COLO829 (cell line): ENCODE measurements around the gene CLEC11A.
A peak's percentile ranks its signal among the peaks of the same experiment; 100 is the strongest.

Source experiments
- DNase-seq: peaks from one replicate; pipeline ENCODE4 v3.0.0; 2012; ENCODE audit warnings: low spot score

The CLEC11A gene

DNA sequence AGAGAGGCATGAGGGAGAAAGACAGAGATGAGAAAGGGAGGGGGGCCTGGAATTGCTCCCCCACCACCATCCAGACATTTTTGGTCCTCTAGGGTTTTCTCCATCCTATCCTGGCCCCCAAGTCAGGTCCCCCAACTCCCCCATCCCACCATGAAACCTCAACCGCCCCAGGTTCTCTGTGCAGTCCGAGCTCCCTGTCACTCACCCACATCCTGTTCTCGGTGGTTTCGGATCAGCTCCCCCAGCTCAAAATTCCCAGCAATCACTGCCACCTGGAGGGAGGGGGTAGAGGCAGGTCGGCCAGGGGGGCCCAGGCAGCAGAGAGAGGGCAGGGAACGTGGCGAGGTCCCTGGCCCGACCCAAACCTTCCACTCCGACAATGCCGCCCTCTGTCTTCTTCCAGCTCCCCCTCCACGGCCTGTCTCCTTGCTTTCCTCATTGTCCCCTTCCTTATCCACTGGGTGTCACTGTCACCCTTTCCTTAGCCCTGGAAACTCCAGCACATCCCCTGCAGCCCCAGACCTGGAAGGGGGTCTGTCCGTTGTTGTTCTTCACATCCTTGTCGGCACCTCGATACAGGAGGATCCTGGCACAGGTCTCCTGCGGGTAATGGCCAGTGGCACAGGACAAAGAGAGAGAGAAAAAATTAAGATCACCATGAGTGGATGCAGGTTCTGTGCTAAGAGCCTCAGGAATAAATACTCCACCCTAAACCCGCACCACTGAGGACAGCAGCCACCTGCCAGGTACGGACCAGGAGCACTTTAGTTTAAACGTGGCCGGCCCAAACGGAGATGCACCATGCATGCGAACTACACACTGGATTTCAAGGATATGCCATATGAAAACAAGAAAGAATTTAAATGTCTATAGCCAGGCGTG is 19.0 kb upstream of the CLEC11A start:
- no peak for DNase-seq

DNA sequence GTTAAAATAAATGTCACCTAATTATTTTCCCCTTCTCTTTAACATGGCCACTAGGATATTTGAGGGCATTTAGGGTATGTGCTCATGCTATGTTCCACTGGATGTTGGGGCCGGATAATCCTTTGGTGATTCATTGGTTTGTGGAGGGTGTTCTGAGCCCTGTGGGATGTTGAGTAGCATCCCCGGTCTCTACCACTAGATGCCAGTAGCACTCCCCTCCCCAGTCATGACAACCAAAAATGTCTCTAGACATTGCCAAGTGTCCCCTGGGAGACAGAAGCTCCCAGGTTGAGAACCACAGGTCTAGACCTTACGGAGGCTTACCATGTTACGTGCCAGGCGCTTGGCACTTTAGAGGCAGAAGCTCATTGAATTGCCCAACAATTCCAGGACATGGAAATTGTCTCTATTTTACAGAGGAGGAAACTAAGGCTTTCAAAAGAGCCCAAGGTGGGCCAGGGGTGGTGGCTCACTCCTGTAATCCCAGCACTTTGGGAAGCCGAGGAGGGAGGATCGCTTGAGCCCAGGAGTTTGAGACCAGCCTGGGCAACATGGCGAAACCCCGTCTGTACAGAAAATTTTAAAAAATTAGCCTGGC is 17.6 kb upstream of the CLEC11A start:
- peak; percentile 79 for DNase-seq

DNA sequence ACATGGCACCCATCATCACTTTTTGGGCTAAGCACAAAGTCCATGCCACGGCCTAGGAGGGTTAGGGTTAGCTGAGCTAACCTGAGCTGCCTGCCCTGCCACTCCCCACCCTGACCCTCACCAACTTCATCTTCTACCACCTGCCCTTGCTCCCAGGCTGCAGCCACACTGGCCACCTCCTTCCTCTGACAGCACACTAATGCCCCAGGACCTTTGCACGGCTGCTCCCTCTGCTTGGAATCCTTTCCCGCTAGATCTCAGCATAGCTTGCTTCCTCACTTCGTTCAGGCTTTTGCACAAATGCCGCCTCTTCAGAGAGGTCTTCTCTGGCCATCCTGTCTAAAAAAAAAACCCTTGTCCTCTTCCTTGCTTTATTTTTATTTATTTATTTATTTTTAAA is 16.8 kb upstream of the CLEC11A start:
- no peak for DNase-seq

DNA sequence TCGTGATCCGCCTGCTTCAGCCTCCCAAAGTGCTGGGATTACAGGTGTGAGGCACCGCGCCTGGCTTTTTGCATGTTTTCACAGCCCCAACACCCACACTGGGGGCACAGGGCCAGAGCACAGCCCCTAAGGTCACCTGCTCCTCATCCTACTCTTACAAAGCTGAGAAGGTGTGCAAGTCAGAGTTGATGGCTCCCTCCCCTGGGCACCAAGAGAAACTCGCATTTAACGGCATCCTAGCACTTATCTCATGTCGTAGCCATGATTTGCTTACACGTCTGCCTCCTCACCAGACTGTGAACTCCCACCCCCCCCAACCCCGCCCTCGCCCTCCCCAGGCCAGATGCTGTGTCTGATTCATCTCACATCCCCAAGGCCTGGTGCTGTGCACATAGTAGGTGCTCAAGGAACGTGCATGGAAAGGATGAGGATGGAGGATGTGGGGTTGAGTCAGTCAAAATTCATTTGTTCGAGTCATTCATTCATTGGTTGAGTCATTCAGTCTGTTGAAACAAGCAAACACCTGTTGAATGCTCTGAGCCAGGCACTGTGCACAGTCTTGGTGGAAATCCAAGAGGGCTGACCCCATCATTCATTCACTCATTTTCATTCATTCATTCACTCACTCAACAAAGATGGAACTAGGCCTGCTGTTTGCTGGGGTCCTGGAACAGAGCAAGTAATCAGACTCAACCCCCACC is 14.8 kb upstream of the CLEC11A start:
- no peak for DNase-seq

DNA sequence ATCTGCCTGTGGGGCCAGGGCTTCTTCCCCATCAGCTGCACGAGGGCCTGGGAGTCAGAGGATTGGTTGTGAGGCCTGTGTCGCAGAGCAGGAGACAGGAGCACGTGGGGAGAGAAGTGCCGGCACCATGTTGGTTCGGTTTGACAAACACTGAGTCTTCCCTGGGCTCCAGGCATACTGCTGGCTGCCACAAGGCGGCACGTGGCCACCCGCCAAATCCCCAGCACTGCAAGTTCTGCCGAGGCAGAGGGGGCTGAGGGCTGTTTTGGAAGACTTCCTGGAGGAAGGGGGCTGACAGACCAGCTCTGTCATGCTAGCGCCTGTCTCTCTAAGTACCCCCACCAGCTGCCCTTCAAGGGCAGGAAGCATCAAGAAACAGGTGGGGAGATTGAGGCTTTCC is 13.1 kb upstream of the CLEC11A start:
- DNase-seq: no peak

DNA sequence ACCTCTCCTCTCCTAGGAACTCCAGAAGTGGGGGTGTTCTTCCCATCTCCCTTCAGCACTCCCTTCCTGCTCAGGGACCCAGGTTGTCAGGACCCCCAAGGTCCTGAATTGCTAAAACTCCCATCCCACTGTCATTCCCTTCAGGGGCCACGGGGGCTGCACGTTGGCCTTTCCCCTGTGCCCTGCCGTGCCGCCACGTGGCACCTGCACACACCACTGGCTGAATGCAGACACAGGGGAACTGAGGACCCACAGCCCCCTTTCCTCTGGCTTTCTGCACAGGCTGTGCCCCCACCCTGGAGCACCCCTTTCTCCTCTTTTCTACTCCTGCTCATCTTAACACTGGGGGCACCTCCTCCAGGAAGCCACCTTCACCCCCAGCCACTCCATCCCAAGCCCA is 12.6 kb upstream of the CLEC11A start:
- no peak for DNase-seq

DNA sequence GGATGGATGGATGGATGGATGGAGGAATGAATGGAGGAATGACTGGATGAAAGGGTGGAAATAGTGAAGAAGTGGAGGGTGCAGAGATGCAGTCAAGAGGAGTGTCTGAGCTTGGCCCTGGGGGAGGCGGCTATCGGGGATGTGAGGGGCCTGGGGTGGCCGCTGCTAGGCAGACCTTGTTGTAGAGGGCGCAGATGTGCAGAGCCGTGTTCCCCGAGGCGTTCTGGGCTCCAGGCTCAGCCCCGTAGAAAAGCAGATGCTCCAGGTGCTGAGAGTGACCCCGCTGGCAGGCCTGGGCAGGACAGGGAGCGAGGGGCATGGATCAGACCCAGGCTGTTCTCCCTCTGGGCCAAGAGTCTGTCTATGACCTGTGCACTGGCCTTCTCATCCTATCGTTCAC is 12.0 kb upstream of the CLEC11A start:
- DNase-seq: no peak

DNA sequence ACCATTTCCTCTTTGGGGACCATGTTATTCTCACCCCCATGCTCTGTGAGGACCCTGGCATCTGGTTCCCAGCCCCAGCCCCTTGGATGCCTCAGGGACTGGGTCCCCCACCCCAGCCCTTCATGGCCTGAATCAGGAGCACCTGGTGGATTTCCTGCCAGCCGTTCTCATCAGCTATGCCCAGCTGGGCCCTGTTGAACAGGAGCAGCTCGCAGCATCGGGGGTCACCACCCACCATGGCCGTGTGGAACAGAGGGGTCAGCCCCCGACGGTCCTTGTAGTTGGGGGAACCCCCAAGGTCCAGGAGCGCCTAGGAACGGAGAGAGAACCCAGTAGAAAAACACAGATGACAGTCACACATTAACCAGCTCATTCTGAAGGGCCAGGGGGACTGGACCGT is 11.4 kb upstream of the CLEC11A start:
- DNase-seq: no peak

DNA sequence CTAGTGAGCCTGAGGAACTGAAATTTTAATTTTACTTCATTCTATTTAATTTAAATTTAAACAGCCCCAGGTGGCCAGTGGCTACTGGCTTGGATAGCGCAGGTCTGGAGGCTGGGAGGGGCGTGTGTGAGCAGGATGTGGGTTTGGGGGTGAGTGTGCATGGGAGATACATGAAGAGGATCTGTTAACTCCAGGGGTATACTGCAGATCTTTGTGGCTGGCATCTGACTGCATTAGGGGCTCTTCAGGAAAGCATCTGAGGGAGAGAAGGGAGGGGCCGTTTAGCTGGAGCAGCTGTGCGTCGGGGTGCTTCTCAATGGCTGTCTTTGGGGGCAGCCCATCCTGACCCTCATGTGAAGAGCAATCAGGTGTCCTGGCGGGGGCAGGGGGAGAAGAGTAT is 10.3 kb upstream of the CLEC11A start:
- DNase-seq: no peak

DNA sequence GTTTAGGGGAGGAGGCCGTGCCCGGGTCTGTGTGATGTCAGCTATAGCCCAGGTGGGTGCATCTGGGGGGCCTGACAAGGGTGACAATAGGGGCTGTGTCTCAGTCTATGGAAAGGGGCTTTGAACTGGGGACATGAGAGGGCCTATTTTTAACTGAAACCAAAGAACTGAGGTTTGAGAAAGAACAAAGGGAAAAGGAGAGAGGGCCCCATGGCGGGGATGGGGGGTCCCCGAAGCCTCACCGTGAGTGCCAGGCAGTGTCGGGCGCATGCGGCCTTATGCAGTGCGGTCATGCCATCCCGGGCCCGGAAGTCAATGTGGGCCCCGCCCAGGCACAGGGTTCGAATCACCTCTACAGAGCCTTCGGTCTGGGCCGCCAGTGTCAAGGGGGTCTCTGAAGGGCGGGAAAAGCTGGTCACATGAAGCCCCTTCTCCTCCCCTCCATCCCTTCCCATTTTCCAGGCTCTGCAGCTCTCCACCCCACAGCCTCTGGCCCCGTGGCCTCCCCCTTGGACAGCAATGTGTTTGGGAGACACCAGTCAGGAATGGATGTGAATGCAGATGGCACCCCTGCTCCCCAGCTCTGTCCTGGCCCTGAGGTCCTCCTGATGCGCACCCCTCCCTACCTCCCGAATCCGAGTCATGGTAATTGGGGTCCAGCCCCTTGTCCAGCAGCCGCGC is 9.5 kb upstream of the CLEC11A start:
- no peak for DNase-seq

DNA sequence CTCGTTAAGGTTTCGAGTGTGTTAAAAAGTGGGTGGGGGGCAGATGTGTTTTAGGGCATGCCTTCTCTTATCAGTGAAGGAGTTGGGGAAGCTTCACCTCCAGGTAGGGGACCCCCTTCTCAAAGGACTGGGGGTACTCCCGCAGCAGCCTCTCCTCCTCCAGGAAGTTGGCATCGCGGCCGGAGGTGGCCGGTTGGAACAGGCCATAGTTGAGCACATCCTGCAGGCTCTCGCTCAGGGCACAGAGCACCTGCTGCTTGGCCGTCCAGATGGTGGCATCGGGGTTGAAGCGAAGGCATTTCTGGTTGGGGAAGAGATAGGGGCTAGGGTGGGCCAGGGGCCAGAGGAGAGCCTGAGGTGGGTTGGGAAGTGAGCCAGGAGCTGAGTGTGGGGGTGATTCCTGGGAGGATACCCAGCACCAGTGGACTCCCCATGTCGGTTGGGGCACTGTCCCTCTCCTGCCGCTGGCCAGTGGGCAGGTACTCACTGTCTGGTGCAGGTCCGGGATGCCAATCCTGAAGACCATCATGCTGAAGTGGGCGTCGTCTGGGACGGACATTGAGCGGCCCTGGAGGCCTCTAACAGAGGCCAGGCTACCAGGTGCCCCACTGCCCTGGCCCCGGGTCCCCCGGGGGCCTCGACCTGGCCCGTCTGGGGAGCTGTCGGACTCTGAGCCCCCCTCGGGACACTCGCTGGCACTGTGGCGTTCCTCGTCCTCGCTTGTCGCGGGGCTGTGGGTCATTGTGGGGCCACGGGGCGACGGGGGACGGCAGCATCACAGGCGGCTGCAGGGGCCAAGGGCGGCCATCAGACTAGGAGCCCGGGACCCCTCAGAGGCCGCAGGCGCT is 6.8 kb upstream of the CLEC11A start:
- no peak for DNase-seq

DNA sequence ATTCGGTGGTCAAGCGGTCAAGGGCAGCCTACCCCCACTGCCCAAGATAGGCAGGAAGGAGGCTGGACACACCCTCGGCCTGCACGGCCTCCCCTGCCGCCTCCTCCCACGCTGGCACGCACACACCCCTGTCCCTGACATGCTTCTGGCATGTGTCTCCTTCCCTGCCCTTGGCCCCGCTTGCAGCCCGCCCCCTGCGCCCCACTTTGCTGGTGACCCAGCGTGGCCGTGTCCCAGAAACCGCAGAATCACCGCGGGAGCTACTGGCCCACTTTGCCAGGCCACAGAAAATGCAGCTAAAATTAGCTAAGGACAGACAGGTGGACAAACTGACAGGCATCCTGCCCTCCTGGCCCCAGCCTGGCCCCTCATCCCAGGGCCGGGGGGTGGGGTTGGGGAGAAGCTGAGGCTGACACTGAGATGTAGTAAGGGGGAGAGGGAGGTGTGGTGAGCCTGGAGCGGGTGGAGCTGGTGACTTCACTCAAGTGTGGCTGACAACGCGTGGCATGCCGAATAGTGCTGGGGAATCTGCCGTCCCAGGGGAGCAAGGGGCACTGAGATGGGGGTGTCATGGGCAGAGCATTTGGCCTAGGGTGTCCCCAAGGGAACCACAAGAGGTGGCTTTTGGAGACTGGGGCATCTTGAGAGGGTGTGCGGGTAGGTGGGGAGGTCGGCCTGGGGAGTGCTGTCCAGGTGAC is 6.0 kb upstream of the CLEC11A start:
- no peak for DNase-seq

DNA sequence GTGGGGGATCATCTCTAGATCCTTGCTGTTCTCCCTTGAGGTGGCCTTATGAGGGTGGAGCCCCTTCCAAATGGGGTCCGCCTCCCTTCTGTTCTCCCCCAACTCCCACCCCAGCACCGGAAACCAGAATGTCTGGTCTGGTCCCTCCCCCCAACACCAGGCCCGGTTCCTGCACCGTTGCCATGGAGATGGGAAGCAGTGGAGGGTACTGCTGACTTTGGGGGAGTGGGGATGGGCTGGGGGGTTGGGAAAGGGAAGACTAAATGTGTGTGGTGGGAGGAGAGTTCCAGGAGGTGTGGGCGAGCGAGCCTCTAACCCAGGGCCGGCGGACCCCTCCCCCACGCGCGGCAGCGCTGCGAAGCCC is 5.3 kb upstream of the CLEC11A start:
- DNase-seq: no peak

DNA sequence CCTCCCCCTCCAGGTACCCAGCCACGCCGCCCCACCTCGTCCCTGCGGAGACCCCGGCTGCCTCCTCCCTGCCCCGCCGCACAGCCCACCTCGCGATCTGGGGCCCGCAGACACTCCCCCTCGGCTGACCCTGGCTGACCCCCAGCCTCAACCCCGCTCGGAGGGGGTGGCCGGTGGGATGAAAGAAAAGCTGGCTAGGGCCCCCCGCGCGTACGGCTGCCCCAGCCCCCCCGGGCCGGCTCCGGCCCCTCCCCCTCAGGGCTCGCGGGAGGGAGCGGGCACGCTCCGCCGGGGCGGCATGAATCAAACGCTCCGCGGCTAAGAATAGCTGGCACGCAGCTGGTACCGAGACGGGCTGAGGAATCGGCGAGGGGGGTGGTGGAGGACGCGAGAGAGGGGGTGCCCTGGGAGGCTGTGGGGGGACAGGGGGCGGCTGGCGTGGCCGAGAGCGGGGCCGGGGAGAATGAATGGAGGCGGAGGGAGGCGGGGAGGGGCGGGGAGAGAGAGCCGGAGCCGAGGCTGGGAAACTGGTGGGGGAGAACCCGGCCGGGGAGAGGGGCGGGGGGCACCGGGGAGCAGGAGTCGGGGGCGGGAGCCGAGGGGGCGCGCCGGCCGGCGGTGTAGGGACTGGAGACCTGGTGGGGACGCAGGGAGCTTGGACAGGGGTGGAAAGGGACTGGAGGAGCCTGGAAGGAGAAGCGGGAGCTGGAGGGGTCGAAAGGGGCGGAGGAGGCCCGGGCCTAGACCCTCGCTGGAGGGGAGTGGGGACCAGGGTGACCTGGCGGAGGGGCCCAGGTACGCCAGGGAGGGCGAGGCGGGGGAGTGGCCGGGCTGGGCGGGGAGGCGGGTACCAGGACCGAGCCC is 4.7 kb upstream of the CLEC11A start:
- no peak for DNase-seq

DNA sequence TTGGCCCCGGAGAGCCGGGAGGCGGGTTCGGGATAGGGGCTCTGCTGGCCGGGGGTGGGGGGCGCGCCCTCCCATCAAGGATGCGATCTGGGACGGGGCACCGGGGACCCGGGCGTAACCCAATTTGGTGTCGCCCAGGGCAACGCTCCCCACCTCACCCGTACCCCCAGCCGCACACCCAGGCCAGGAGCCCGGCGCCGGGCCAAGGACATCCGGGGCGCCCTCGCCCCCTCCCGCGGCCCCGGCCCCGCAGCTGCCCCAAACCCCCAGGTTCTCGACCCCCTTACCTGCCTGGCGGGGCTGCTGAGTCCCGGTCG is 4.1 kb upstream of the CLEC11A start:
- DNase-seq: no peak

DNA sequence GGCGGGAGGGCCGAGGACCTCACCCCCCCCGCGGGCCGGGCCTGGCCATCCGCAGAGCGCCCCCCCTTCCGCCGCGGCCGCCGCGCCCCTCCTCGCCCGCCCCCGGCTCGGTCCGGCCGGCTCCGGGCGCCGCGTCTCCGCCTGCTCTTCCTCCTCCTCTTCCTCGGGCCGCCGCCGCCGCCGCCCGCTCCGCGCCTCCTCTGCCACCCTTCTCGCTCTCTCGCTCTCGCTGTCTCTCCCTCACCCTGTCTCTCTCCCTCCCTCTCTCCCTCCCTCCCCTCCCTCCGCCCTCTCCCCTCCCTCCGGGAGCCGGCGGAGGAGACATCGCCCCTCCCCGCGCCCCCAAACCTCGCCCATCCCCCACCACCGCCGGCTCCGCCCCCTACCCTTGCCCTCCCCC is 3.6 kb upstream of the CLEC11A start, which contains the start of gene SHANK1:
Gene SHANK1 (minus strand): TSS at position 237 of the 400 bp plus-strand sequence. CDS start 2,883 bp downstream, outside the sequence.
- no peak for DNase-seq

DNA sequence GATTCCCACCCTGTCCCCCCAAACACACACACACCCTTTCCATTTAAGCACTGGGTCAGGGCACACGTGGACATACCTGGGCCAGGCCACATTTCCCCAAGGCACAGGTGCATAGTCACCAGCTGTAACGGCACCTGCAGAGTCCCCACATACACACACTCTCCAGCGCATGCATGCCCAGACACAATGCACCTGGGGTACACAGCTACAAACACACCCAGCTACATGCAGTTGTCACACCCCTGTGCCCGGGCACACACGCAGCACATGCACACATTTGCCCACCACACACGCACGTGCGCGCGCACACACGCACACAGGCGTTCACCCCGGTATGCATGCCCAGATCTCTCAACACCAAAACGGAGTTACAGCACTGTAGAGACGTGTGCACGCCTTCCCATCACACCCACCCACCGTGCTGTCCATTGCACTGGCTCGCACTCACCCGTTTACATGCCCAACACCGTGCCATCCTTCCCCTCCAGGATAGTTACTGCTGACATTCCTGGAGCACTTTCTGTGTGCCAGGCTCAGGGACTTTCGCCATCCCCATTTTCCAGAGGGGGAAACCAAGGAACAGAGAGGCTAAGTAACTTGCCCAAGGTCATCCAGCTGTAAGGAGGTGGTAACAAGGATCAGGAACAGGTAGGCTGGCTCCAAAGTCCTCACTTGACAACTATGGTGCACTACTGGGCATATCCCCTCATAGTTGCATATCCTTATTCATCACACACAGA is 2.8 kb upstream of the CLEC11A start:
- DNase-seq: no peak

DNA sequence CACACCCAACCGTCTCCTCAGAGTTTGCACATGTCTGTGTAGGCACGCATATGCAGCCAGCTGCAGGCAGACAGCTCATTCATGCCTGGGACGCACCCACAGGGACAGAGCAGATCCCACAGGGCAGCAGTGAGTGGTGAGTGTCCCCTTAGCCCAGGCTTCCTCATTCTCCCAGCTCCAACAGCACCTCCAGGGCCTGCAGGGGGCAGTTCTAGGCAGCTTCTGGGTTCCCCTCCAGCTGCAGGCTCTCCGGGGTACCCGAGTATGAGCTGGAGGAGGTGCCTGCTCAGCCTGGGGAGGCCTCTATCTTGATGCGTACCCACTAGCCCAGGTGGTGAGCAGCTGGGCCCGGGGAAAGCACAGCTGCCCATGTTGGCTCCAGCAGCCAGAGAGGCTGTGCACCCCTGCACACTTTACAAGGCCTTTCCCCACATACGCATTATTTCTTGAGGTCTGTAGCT is 2.2 kb upstream of the CLEC11A start:
- no peak for DNase-seq

DNA sequence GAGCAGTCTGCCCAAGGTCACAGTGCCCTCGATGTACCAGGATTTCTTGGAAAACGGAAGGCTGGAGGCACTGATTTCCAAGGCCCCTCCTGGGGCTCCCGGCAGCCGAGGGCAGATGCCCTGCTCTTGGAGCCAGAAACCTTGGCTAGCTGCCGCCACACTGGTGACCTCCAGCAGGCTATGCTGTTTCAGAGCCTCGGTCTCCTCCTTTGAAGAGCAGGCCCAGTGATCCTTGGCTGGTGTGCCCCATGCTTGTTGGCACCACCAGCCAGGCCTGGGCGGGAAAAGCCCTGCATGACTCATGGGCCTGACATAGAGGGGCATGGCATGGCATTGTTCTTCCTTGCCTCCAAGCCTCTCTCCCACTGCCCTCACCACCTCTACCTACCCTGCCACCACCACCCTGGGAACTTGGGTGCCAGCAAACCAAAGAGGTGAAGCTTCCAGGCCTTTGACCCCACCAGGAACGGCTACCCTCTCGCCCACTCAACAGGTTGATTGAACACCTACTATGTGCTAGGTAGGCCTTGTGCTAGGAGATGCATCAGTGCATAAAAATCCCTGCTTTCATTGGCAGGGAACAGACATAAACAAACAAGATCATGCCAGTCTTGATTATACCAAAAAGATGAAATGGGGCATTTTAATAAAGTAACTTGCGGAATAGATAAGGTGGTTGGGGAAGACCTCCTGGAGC is 1.6 kb upstream of the CLEC11A start:
- DNase-seq: no peak
